ENCODE results near the gene BCAS1.

DNA sequence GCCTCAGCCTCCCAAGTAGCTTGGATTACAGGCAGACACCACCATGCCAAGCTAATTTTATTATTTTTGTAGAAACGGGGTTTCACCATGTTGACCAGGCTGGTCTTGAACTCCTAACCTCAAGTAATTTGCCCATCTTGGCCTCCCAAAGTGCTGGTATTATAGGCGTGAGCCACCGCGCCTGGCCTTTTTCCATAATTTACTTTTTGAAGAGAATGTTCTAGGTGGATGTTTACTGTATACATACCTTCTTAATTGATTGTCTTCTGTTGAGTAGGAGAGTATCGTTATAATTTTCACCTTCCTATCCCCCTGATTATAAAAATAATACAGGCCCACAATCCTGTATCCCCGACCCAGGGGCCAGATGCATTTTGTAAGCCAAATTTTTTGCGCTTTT, 174.4 kb downstream of the BCAS1 start:
- TF ChIP-seq CTCF (IDR thresholded peaks at IDR 0.05 in 4 of 5, conservative IDR thresholded peaks at IDR 0.05 in 1 of 5) (no peak), POLR2A (IDR thresholded peaks at IDR 0.05) (no peak)
